H9 (cell line): ENCODE measurements around the gene SMAP1. TPM values are rescaled to one million over a fixed set of nuclear protein-coding genes. Genes with fewer than 3 reads are reported as not detected.
A peak's percentile ranks its signal among the peaks of the same experiment; 100 is the strongest.

Experiments
- DNase-seq: peaks from one replicate; pipeline ENCODE4 v3.0.0-alpha.2; 2017
- H2AFZ ChIP-seq: one replicate; pipeline ENCODE4 v1.6.1; 2013; ENCODE audit warnings: mild to moderate bottlenecking, low read length, control low read depth, moderate library complexity
- H2AK5ac ChIP-seq: 2 replicates; pipeline ENCODE4 v1.6.1; 2013; ENCODE audit warnings: low read length, control low read depth, mixed read lengths; ENCODE audit not compliant: insufficient read length
- H2BK120ac ChIP-seq: one replicate; pipeline ENCODE4 v1.6.1; 2013; ENCODE audit warnings: low read depth, mild to moderate bottlenecking, low read length, control low read depth, inconsistent platforms; ENCODE audit not compliant: poor library complexity, severe bottlenecking
- H2BK12ac ChIP-seq: 2 replicates; pipeline ENCODE4 v1.6.1; 2013; ENCODE audit warnings: low read length, control low read depth, mixed read lengths, low read depth; ENCODE audit not compliant: insufficient read length
- H2BK15ac ChIP-seq: 2 replicates; pipeline ENCODE4 v1.6.1; 2013; ENCODE audit warnings: low read depth, low read length, control low read depth
- H2BK20ac ChIP-seq: one replicate; pipeline ENCODE4 v1.6.1; 2013; ENCODE audit warnings: low read depth, mild to moderate bottlenecking, low read length, control low read depth, inconsistent platforms; ENCODE audit not compliant: poor library complexity, severe bottlenecking
- H2BK5ac ChIP-seq: 2 replicates; pipeline ENCODE4 v1.6.1; 2013; ENCODE audit warnings: low read length, control low read depth, mixed read lengths; ENCODE audit not compliant: insufficient read length
- H3K14ac ChIP-seq: 2 replicates; pipeline ENCODE4 v1.6.1; 2013; ENCODE audit warnings: low read length, control low read depth; ENCODE audit not compliant: insufficient read depth
- H3K18ac ChIP-seq: 2 replicates; pipeline ENCODE4 v1.6.1; 2013; ENCODE audit warnings: low read depth, mild to moderate bottlenecking, mixed read lengths, low read length, control low read depth; ENCODE audit not compliant: insufficient read length
- H3K23ac ChIP-seq: 2 replicates; pipeline ENCODE4 v1.6.1; 2013; ENCODE audit warnings: low read length, control low read depth, mixed read lengths, low read depth; ENCODE audit not compliant: insufficient read length
- H3K23me2 ChIP-seq: 2 replicates; pipeline ENCODE4 v1.6.1; 2013; ENCODE audit warnings: low read depth, mild to moderate bottlenecking, mixed read lengths, low read length, control low read depth; ENCODE audit not compliant: insufficient read length, poor library complexity, severe bottlenecking
- H3K27ac ChIP-seq: 2 replicates; pipeline ENCODE4 v1.5.1; 2013; ENCODE audit warnings: low read length, control low read depth, mixed read lengths, low read depth; ENCODE audit not compliant: insufficient read length
- H3K27me3 ChIP-seq: 2 replicates; pipeline ENCODE4 v1.6.1; 2013; ENCODE audit warnings: low read length, control low read depth, inconsistent platforms; ENCODE audit not compliant: insufficient read depth
- H3K4ac ChIP-seq: 2 replicates; pipeline ENCODE4 v1.6.1; 2013; ENCODE audit warnings: low read depth, mild to moderate bottlenecking, control low read depth, inconsistent platforms, low read length, moderate library complexity
- H3K4me1 ChIP-seq: 2 replicates; pipeline ENCODE4 v1.6.1; 2013; ENCODE audit warnings: low read length, control low read depth, inconsistent platforms; ENCODE audit not compliant: insufficient read depth
- H3K4me2 ChIP-seq: 2 replicates; pipeline ENCODE4 v1.6.1; 2013; ENCODE audit warnings: low read length, control low read depth, mixed read lengths; ENCODE audit not compliant: insufficient read length, insufficient read depth
- H3K56ac ChIP-seq: 2 replicates; pipeline ENCODE4 v1.6.1; 2013; ENCODE audit warnings: low read depth, mild to moderate bottlenecking, mixed read lengths, low read length, control low read depth; ENCODE audit not compliant: insufficient read length
- H3K79me1 ChIP-seq: 2 replicates; pipeline ENCODE4 v1.6.1; 2013; ENCODE audit warnings: low read depth, mild to moderate bottlenecking, moderate library complexity, low read length, control low read depth, inconsistent platforms; ENCODE audit not compliant: insufficient read depth, poor library complexity, severe bottlenecking
- H3K79me2 ChIP-seq: 2 replicates; pipeline ENCODE4 v1.6.1; 2013; ENCODE audit warnings: low read length, control low read depth, inconsistent platforms; ENCODE audit not compliant: insufficient read depth
- H3K9ac ChIP-seq: 2 replicates; pipeline ENCODE4 v1.6.1; 2013; ENCODE audit warnings: low read length, control low read depth, mixed read lengths; ENCODE audit not compliant: insufficient read length; ENCODE audit errors: extremely low read depth
- H3K9me3 ChIP-seq: one replicate; pipeline ENCODE4 v1.6.1; 2013; ENCODE audit warnings: low read depth, low read length, inconsistent platforms; ENCODE audit not compliant: control insufficient read depth
- H3T11ph ChIP-seq: one replicate; pipeline ENCODE4 v1.6.1; 2013; ENCODE audit warnings: mild to moderate bottlenecking, low read length, control low read depth, inconsistent platforms
- H4K20me1 ChIP-seq: one replicate; pipeline ENCODE4 v1.6.1; 2013; ENCODE audit not compliant: control insufficient read depth, insufficient read length, insufficient read depth
- H4K5ac ChIP-seq: 2 replicates; pipeline ENCODE4 v1.6.1; 2013; ENCODE audit warnings: low read depth, mild to moderate bottlenecking, mixed read lengths, low read length, control low read depth; ENCODE audit not compliant: insufficient read length
- H4K8ac ChIP-seq: replicated peaks from 2 replicates; pipeline ENCODE4 v1.6.1; 2013; ENCODE audit warnings: low read length, control low read depth, mixed read lengths, low read depth; ENCODE audit not compliant: insufficient read length
- H4K91ac ChIP-seq: 2 replicates; pipeline ENCODE4 v1.6.1; 2013; ENCODE audit warnings: low read depth, mild to moderate bottlenecking, moderate library complexity, mixed read lengths, low read length, control low read depth; ENCODE audit not compliant: insufficient read length
- H3K27ac Mint-ChIP-seq, 3 experiments: 2 replicates in 2 of 3; 3 replicates in 1 of 3; pipeline ENCODE4 v1.8.0; 2020 to 2021; ENCODE audit warnings: mixed read lengths in 3 of 3, mild to moderate bottlenecking in 1 of 3, moderate library complexity in 1 of 3
- H3K27me3 Mint-ChIP-seq: 2 replicates; pipeline ENCODE4 v1.8.0; 2021; ENCODE audit warnings: low read depth, mild to moderate bottlenecking, moderate library complexity, mixed read lengths
- H3K36me3 Mint-ChIP-seq, 3 experiments: 2 replicates in 2 of 3; 3 replicates in 1 of 3; pipeline ENCODE4 v1.8.0; 2020 to 2021; ENCODE audit warnings: low read depth in 3 of 3, mixed read lengths in 3 of 3; ENCODE audit not compliant: insufficient read depth in 1 of 3
- H3K4me1 Mint-ChIP-seq, 2 experiments: 2 replicates each; pipeline ENCODE4 v1.8.0; 2020; ENCODE audit warnings: mixed read lengths in 2 of 2
- H3K4me3 Mint-ChIP-seq, 2 experiments: 2 replicates in 1 of 2; 3 replicates in 1 of 2; pipeline ENCODE4 v1.8.0; 2020 to 2021; ENCODE audit warnings: mild to moderate bottlenecking in 2 of 2, mixed read lengths in 2 of 2, moderate library complexity in 1 of 2
- H3K9me3 Mint-ChIP-seq, 2 experiments: 2 replicates in 1 of 2; 3 replicates in 1 of 2; pipeline ENCODE4 v1.8.0; 2020; ENCODE audit warnings: mild to moderate bottlenecking in 2 of 2, mixed read lengths in 2 of 2, moderate library complexity in 1 of 2
- CTCF ChIP-seq: fragments of 200-600 bp; sonication (generic); conservative IDR thresholded peaks from 3 replicates; pipeline ENCODE4 v1.8.0; 2021; ENCODE audit warnings: antibody characterized with exemption, mild to moderate bottlenecking
- WGBS: extraction: QIAGEN DNeasy Blood & Tissue Kit; methylation state at CpG from one replicate; pipeline ENCODE4 v1.1.7; 2013; ENCODE audit warnings: missing lambda C conversion rate, low lambda C conversion rate, mixed read lengths; ENCODE audit not compliant: insufficient read length; ENCODE audit errors: extremely low coverage; 5-methylcytosine and 5-hydroxymethylcytosine counted together
- total RNA-seq: library from RNA; stranded (reverse); gene quantifications from 2 replicates; pipeline ENCODE4 v1.2.1, GENCODE V29; 2021

SMAP1 gene
- total RNA-seq, 1 experiment from 2014 or later: 29.3 TPM

- Histone ChIP-seq H3T11ph (no peak overlapping the region), H2BK20ac (no peak overlapping the region), H3K79me1 (no peaks in the 10 kb centered on the region), H3K4me2 (peak overlapping the region; percentile 4), H2AK5ac (no peak overlapping the region), H4K5ac (no peak overlapping the region), H3K4me1 (peaks cover 6% of the 10 kb centered on the region), H3K79me2 (no peaks in the 10 kb centered on the region), H2AFZ (no peak overlapping the region), H3K27ac (peak overlapping the region; percentile 12), H3K27me3 (no peaks in the 10 kb centered on the region), H4K20me1 (no peaks in the 10 kb centered on the region), H3K18ac (no peak overlapping the region), H3K23me2 (no peaks in the 10 kb centered on the region), H3K56ac (no peak overlapping the region), H3K14ac (no peak overlapping the region), H4K8ac (no peak overlapping the region), H3K9ac (no peak overlapping the region), H2BK5ac (no peak overlapping the region), H4K91ac (no peak overlapping the region), H2BK12ac (no peak overlapping the region), H3K4ac (no peak overlapping the region), H3K23ac (no peak overlapping the region), H3K9me3 (no peaks in the 10 kb centered on the region), H2BK120ac (no peak overlapping the region), H2BK15ac (no peak overlapping the region)
- no peak for TF ChIP-seq CTCF
- no peak for DNase-seq
- H3K27ac Mint-ChIP-seq: peak overlapping the region; percentile 5 to 91 (median 90); a peak in 6 of 7 replicates
- peaks cover 10 to 14% of the 10 kb centered on the region in 2 experiments for H3K4me1 Mint-ChIP-seq
- peaks cover 0 to 2% of the 10 kb centered on the region in 2 experiments; a peak in 1 of 5 replicates for H3K9me3 Mint-ChIP-seq
- no CpG with 5 or more reads among the region's 3 CpGs for WGBS
- H3K27me3 Mint-ChIP-seq: no peaks in the 10 kb centered on the region
- H3K36me3 Mint-ChIP-seq: peaks cover 0 to 6% (median 0%) of the 10 kb centered on the region in 3 experiments; a peak in 1 of 7 replicates
- no peak overlapping the region; a peak in 1 of 5 replicates for H3K4me3 Mint-ChIP-seq
Measured at GRCh38 chr6:70864401-70864800, 196.7 kb downstream of the SMAP1 start.
